Activated CD4-positive, alpha-beta T cell treated with anti-CD3 and anti-CD28 coated beads for 1 hour (primary cell): ENCODE data around the gene FAT2.
"Not testable (repeated sequence)": the region's sequence is repeated elsewhere in the genome, so short reads cannot be mapped to it uniquely, and the experiment has no call there.

Experiments
- DNase-seq: peaks from one replicate; pipeline ENCODE4 v3.0.0-alpha.2; 2020

FAT2 gene

DNA sequence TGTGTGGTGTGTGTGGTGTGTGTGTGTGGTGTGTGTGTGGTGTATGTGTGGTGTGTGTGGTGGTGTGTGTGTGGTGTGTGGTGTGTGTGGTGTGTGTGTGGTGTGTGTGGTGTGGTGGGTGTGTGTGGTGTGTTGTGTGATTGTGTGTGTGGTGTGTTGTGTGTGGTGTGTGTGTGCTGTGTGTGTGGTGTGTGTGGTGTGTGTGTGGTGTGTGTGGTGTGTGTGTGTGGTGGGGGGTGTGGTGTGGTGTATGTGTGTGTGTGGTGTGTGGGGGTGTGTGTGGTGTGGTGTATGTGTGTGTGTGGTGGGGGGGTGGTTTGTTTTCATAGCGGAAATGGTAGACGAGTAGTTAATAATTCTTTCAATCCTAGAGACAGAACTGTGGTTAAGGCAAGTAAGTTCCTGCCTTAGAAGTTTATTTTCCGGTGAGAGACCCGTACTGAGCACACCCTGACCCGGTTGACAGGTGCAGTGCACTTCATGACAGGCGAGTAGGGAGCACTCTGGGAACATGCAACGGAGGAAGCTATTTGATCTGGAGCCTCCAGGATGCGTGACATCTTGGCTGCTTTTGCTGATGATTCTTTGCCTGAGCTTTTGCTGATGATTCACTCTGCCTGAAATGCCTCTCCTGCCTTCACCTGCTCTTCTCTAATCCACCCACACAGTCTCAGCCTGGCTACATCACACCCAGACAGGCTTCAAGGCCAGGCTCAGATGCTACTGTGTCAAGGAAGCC, 21.7 kb upstream of the FAT2 start:
- DNase-seq: peak; percentile 13

GRCh38 chr5:151611127-151611775, 20.1 kb upstream of the FAT2 start:
- DNase-seq: no peak

DNA sequence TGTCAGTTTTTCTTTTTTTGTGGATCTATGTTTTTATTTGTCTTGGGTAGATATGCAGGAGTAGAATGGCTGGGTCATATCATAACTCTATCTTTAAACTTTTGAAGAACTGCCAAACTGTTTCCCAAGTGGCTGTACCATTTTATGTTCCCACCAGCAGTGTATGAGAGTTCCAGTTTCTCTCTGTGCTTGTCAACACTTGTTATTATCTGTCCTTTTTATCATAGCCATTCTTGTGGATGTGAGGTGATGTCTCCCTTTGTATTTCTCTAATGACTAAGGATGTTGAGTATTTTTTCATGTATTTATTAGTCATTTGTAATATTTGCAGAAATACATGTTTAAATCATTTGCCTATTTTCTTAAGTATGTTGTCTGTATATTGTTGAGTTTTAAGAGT, 17.4 kb upstream of the FAT2 start:
- DNase-seq: no peak

DNA sequence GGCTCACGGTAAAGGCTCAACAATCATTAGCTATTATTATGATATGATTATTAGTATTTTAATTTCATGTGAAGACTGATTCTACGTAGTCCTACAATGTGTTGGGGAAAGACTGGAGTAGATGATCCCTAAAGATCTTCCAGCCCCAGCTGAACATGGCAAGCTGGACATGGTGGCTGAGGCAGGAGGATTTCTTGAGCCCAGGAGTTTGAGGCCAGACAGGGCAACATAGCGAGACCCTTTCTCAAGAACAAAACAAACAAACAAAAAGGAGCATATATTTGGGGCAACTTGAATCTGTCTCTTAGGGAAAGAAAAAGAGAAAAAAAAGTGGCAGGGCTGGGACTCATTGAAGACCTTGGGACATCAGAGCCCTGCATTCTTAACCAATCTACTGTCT, 16.2 kb upstream of the FAT2 start:
- DNase-seq: no peak

DNA sequence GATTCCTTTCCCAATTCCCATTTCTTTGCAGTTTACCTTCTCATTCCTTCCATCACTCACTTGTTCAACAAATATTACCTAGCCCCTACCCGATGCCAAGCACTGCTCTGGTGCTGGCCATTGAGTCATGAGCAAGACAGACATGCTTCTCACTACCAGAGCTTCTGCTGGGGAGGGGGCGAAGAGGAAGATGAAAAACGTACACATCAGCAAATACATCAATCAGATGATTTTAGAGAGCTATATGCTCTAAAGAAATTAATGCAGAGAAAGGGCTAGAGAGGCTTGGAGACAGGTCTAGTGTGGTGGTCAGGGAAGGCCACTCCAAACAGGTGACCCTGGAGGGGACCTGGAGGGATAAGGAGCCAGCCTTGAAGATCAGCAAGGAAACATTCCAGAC, 14.4 kb upstream of the FAT2 start:
- no peak for DNase-seq

DNA sequence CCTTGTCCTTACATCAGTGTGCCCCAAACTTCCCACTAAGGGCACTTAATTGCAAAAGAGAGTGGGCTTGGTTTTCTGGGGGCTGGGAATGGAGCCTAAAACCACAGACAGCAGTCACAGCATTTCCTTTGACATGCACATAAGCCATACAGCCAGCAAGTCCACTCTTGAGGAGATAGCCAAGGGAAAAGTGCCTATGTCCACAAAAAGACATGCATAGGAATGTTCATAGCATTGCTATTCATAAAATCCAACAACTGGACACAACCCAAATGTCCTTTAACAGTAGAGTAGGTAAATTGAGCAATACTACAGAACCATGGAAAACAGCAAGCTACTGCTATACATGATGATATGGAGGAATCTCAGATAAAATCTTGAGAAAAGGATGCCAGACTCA, 11.7 kb upstream of the FAT2 start:
- no peak for DNase-seq

GRCh38 chr5:151601391-151601790, 10.3 kb upstream of the FAT2 start:
- DNase-seq: no peak

DNA sequence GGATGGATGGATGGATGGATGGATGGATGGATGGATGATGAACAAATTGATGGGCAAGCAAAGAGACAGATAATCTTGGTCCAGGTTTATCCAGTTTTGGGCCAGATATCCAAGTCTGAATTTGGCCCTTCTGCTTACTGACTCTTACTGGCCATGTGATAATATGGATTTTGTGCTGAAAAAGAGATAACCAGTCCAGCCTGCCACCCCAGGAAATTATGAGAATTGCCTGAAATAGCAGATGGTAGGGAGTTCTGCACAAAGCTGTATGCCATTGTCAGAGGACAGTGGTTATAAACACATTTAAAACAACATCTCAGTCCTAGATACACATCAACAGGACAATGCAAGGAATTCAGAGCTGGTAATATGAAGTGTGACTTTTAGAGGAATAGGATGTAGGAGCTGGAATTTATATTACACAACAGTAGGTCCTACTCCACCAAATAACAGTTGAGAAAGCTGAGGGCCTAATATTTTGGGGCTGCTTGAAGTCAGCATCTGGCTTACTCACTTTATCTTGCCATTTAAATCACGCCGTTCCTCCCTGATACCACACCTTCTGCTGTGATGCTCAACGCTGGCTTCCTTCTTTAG, 9.0 kb upstream of the FAT2 start:
- DNase-seq: no peak

GRCh38 chr5:151598984-151599383, 7.9 kb upstream of the FAT2 start:
- DNase-seq: no peak

DNA sequence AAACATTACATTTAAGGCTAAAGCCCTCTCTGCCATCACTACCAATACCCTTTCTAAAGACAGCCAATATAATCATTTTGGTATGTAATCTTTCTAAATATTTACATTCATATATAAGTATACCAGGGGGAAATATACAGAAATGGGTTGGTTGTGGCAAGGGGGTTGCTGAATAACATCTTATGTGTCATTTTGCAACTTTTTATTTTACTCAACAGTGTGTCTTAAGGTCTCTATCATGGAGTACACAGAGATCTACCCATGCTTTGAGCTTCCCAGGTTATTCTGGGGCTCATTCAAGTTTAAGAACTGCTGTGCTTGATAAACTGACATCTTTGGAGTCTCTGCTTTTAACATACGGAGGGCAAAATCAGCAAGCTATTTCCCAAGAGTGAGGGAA, 7.4 kb upstream of the FAT2 start:
- DNase-seq: no peak

DNA sequence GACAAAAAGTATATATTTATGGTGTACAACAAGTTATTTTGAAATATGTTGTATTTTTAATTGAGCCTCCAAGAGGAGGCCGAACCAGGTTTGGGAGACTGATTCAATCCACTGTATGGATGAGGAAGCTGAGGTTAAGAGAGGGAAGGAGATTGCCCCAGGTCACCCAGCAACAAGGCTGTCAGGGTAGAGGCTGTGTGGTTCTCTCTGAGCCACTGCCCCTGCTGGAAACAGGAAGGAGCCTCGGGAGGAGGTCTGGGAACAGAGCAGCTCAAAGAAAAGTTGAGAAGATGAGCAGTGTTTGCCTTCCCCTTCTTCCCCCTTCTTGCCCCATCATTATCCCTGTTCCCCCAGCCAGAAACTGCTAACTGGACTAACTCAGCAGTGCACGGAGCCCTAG, 6.6 kb upstream of the FAT2 start:
- DNase-seq: no peak

GRCh38 chr5:151596828-151597539, 5.9 kb upstream of the FAT2 start:
- no peak for DNase-seq

DNA sequence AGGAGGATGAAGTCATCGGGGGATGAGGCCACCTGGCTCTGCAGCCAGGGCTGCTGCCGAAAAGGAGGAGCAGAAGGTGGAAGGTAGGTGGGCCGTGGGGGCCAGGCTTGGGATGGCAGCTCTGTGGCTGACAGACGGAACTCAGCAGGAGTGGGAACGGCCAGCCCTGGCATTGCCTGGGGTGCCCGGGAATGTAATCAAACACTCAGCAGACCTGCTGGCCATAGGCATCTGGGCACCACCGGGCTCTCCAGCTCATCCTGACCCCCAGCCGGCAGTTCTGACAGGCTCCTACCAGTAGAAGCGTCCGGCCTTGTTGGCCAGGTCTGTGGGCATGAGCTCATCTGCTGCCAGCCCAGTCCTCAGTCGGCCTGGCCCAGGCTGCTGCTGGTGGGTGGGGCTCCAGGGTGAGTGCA, 4.3 kb upstream of the FAT2 start:
- no peak for DNase-seq

DNA sequence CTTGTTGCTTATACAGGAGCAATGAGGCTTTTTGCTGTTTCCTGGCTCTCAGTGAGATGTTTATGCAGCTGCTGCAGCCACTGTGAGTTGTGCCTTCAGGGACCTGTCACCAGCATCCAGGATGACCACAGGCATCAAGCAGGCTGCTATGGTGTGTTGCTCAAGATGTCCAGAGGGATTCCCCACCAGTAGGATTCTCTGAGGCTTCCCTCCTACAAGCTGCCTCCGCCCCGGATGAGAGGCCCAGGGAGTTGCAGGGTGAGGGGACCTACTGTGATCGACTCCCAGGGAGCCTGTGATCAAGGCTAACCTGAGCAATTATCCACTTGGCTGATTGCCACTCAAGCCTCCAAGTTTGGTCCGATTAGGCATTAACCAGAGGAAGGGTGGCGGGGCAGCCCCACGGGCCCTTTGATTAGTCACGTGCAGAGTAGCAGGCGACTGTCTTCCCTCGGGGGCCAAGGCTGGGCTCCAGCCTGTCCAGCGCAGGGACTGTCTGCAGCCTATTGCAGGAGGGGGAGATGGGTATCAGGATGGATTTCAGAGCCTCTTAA, 1.8 kb upstream of the FAT2 start:
- no peak for DNase-seq

GRCh38 chr5:151589878-151590570, 1.1 kb downstream of the FAT2 start:
- no peak for DNase-seq

DNA sequence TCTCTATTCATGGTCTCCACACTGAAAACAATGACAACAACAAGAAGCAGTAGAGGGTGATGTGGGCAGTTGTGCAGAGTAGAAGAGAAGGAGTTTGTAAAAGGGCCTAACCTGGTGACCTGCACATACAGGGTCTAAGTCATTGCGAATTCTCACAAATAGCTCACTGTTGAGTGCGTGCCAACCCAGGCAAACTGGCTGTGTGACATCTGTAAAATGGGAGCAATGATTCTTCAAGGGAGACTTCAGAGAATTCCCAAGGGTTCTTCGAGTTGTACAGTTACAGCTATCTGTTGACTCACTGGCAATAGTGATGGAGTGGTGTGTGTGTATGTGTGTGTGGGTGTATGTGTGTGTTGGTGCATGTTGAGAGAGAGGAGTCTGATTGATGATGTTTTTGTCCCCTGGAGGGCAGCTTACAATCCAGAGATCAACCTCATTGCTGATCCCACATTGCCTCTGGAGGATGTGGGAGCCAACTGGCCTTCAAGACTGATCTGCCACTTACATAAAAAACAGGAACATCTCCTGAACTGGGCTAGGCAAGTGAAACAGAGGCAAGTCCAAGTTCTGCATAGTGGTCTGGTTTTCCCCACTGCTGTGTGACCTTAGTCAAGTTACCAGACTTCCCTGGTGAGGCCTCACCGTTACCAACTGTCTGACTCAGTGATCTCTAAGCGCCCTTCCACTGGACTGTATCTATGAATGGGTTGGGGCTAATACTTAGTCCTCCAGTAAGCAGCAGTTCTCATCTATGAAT, 3.2 kb downstream of the FAT2 start:
- no peak for DNase-seq

DNA sequence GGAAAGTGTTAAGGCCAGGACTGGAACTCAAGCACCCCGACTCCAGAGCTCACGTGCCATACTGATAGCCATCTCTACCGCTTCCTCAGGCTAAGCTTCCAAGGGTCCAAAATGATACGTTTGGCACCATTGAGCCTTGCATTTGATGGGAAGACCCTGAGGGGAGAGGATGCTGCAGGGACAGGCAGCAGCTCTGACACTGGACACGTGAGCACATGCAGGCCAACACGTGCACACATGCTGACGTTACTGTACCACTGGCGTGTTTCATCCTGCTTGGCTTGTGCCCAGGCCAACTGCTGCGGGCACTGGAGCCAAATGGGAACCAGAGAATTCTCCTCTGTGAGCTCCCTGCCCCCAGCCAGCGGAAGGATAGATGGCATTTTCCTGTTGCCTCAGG, 5.2 kb downstream of the FAT2 start:
- no peak for DNase-seq

GRCh38 chr5:151585344-151585743, 5.8 kb downstream of the FAT2 start:
- DNase-seq: not testable (repeated sequence)

DNA sequence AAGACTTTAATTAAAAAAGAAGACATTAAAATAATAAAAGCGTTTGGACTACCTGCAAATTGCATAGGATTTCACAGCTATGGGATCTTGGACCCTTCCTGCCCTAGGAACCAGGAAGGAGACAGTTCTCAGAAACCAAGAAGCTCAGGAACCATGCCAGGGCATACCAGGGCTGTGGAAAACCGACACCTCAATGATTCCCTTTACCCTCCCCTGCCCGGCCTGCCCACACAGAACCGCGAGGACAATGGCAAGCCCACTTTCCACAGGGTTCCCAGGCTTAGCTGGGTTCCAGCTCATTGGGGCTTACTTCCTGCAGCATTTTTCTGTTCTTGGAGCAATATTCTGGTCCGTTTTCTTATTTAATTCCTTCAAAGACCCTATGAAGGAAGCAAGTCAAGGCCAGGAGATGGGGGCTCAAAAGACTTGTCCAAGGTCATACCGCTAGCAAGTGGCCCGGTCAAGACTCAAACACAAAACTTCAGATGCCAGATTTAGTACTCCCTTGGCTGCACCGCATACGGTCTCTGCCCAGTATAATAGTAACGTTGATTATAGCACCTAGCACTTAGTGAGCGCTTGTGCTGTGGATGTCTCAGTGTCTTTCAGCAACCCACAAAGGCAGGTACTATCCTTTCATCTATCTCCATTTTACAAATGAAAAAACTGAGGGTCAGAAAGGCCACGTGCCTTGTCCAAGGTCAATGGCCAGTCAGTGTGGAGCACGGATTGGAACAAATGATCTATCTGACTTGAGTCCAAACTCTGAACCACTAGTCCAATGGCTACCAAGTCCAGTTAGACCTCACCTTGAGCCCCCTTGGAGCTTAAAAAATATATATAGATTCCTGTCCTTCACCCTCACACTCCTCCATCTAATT, 6.8 kb downstream of the FAT2 start:
- no peak for DNase-seq

DNA sequence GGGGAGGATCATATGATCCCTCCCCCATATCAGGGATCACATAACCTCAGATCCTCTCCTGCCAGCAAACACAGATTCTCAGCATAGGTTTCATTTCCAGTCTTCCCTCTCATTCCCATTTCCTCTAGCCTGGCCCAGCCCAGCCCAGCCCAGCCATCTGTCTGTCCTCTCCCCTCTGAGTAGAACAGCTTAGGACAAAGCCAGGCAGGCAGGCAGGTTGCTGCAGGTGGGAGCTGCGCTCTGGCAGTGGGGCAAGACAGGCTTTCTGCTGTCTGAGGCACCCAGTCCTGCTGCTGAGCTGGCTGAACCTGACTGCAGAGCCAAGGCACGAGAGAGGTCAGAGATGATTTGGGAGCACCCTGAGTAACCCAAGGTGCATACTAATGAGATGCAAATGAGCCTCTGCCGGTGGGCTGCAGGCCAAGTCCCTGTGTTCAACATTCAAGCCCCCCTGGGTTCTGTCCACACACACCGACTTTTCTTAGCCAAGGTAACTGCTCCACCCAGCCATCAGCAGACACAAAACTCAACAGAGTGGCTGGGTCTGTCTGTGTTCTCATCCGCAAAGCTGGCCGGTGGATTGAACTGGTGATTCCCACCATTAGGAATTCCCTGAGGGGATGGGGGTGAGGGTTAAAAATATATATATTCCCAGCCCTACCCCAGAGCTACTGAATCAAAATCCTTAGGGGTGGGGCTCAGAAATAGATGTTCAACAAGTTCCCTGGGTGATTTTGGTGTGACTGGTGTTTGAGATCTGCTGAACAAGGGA, 9.1 kb downstream of the FAT2 start:
- no peak for DNase-seq
